ENCODE measurements around the gene CAMSAP2. TPM values are rescaled to one million over a fixed set of nuclear protein-coding genes. Genes with fewer than 3 reads are reported as not detected.

The CAMSAP2 gene
- total RNA-seq, 2 donors from 2014 or later = 22.1 to 22.2 TPM

DNA sequence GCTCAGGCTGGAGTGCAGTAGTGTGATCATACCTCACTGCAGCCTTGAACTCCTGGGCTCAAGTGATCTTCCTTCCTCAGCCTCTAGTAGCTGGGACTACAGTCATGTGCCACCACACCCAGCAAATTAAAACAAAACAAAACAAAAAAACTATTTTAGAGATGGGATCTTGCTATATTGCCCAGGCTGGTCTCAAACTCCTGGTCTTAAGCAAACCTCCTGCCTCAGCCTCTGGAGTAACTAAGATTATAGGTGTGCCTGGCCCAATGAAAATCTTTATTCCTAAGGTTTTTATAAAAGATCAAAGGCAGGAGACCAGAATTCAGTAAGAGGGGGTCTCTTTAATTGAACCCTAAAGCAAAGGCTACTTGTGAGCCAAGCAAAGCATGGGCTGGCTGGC is 166.1 kb downstream of the CAMSAP2 start:
- Mint-ChIP-seq H3K27me3 (ENCODE audit: insufficient read depth) (no peaks in the 10 kb centered on the region), H3K27ac (no peak overlapping the region), H3K4me3 (no peak overlapping the region), H3K4me1 (no peaks in the 10 kb centered on the region), H3K36me3 (ENCODE audit: low read depth) (peaks cover 73% of the 10 kb centered on the region), H3K9me3 (no peaks in the 10 kb centered on the region)
- TF ChIP-seq, protein P1, sequence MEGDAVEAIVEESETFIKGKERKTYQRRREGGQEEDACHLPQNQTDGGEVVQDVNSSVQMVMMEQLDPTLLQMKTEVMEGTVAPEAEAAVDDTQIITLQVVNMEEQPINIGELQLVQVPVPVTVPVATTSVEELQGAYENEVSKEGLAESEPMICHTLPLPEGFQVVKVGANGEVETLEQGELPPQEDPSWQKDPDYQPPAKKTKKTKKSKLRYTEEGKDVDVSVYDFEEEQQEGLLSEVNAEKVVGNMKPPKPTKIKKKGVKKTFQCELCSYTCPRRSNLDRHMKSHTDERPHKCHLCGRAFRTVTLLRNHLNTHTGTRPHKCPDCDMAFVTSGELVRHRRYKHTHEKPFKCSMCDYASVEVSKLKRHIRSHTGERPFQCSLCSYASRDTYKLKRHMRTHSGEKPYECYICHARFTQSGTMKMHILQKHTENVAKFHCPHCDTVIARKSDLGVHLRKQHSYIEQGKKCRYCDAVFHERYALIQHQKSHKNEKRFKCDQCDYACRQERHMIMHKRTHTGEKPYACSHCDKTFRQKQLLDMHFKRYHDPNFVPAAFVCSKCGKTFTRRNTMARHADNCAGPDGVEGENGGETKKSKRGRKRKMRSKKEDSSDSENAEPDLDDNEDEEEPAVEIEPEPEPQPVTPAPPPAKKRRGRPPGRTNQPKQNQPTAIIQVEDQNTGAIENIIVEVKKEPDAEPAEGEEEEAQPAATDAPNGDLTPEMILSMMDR (conservative IDR thresholded peaks at IDR 0.05) = no peak
- no peaks in the 10 kb centered on the region for H3K9me3 ChIP-seq (ENCODE audit: control insufficient read depth, low read length)
- H3K27ac ChIP-seq (ENCODE audit: low read depth, low read length) = no peak overlapping the region
- DNase-seq = no peak
- H3K36me3 ChIP-seq (ENCODE audit: control insufficient read depth, insufficient read depth, low read length) = peaks cover 56% of the 10 kb centered on the region
- no peak overlapping the region for H3K4me3 ChIP-seq (ENCODE audit: low read length)
- no peak overlapping the region for H3K9ac ChIP-seq (ENCODE audit: extremely low read depth, low read length, poor library complexity, severe bottlenecking)
- no peaks in the 10 kb centered on the region for H3K27me3 ChIP-seq (ENCODE audit: control insufficient read depth, insufficient read depth, low read length, poor library complexity, severe bottlenecking)
- H3K4me1 ChIP-seq (ENCODE audit: control insufficient read depth, insufficient read depth, low read length) = no peaks in the 10 kb centered on the region

DNA sequence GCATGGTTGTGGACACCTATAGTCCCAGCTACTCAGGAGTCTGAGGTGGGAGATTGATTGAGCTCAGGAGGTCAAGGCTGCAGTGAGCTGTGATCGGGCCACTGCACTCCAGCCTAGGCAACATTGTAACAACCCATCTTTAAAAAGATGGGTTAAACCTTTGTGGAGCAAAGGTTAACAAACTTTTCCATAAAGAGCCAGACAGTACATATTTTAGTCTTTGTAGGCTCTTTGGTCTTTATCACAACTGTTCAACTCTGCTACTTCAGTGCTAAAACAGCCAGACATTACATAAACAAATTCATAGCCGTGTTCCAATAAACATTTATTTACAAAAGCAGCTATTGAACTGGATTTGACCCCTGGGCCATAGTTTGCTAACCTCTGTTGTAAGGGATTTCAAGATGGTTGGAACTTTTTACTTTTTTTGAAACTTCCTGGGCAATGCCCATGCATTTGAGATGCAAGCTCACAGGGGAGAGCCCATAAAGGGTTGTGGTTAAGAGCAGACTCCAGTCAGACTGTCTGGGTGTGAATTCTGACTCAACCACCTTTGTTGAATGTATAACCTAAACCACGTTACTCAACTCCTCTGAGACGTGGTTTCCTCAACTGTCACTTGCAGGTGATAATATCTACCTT is 166.8 kb downstream of the CAMSAP2 start:
- Histone ChIP-seq H3K36me3 (ENCODE audit: control insufficient read depth, insufficient read depth, low read length) (peaks cover 63% of the 10 kb centered on the region), H3K27ac (ENCODE audit: low read depth, low read length) (no peak overlapping the region), H3K4me3 (ENCODE audit: low read length) (no peak overlapping the region), H3K9me3 (ENCODE audit: control insufficient read depth, low read length) (no peaks in the 10 kb centered on the region), H3K4me1 (ENCODE audit: control insufficient read depth, insufficient read depth, low read length) (no peaks in the 10 kb centered on the region), H3K27me3 (ENCODE audit: control insufficient read depth, insufficient read depth, low read length, poor library complexity, severe bottlenecking) (no peaks in the 10 kb centered on the region), H3K9ac (ENCODE audit: extremely low read depth, low read length, poor library complexity, severe bottlenecking) (no peak overlapping the region)
- DNase-seq = no peak
- Mint-ChIP-seq H3K27ac (no peak overlapping the region), H3K4me1 (no peaks in the 10 kb centered on the region), H3K9me3 (no peaks in the 10 kb centered on the region), H3K36me3 (ENCODE audit: low read depth) (peaks cover 76% of the 10 kb centered on the region), H3K4me3 (no peak overlapping the region), H3K27me3 (ENCODE audit: insufficient read depth) (no peaks in the 10 kb centered on the region)
- TF ChIP-seq, protein P1 (conservative IDR thresholded peaks at IDR 0.05) = no peak
- WGBS, 2 experiments (ENCODE audit: insufficient coverage in 1 of 2, insufficient read length in 1 of 2) = 89% methylated on average over 3 to 4 of the region's 4 CpGs

DNA sequence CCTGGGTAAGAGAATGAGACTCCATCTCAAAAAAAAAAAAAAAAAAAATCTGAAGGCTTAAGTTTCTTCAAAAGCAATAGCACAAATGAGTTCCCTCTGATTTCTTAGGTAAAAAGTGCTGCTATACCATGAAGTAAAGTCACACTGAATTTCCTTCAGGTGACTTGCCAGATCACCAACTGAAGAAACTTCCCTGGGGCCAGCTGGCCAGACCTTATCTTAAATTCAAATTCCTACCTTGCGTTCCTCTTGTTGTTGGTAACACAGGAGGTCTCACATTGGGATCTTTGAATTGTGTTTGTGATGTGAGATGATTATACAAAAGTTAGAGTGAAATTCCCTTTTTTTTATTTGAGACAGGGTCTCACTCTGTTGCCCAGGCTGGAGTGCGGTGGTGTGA is 167.8 kb downstream of the CAMSAP2 start:
- H3K4me1 ChIP-seq (ENCODE audit: control insufficient read depth, insufficient read depth, low read length) = no peaks in the 10 kb centered on the region
- TF ChIP-seq, protein P1 (conservative IDR thresholded peaks at IDR 0.05) = no peak
- H3K9me3 ChIP-seq (ENCODE audit: control insufficient read depth, low read length) = no peaks in the 10 kb centered on the region
- peaks cover 67% of the 10 kb centered on the region for H3K36me3 ChIP-seq (ENCODE audit: control insufficient read depth, insufficient read depth, low read length)
- DNase-seq = no peak
- no peaks in the 10 kb centered on the region for H3K27me3 Mint-ChIP-seq (ENCODE audit: insufficient read depth)
- H3K9ac ChIP-seq (ENCODE audit: extremely low read depth, low read length, poor library complexity, severe bottlenecking) = no peak overlapping the region
- no peak overlapping the region for H3K27ac ChIP-seq (ENCODE audit: low read depth, low read length)
- no peaks in the 10 kb centered on the region for H3K4me1 Mint-ChIP-seq
- no peak overlapping the region for H3K27ac Mint-ChIP-seq
- no peaks in the 10 kb centered on the region for H3K27me3 ChIP-seq (ENCODE audit: control insufficient read depth, insufficient read depth, low read length, poor library complexity, severe bottlenecking)
- H3K4me3 ChIP-seq (ENCODE audit: low read length) = no peak overlapping the region
- WGBS, 2 experiments (ENCODE audit: insufficient coverage in 1 of 2, insufficient read length in 1 of 2) = 82 to 97% methylated on average over 1 to 2 of the region's 2 CpGs
- no peaks in the 10 kb centered on the region for H3K9me3 Mint-ChIP-seq
- no peak overlapping the region for H3K4me3 Mint-ChIP-seq
- peaks cover 74% of the 10 kb centered on the region for H3K36me3 Mint-ChIP-seq (ENCODE audit: low read depth)
